ENCODE results near the gene GRIN1. TPM values are rescaled to one million over a fixed set of nuclear protein-coding genes. Genes with fewer than 3 reads are reported as not detected.

The GRIN1 gene
- total RNA-seq, 1 donor from 2014 or later: 0.07 TPM

DNA sequence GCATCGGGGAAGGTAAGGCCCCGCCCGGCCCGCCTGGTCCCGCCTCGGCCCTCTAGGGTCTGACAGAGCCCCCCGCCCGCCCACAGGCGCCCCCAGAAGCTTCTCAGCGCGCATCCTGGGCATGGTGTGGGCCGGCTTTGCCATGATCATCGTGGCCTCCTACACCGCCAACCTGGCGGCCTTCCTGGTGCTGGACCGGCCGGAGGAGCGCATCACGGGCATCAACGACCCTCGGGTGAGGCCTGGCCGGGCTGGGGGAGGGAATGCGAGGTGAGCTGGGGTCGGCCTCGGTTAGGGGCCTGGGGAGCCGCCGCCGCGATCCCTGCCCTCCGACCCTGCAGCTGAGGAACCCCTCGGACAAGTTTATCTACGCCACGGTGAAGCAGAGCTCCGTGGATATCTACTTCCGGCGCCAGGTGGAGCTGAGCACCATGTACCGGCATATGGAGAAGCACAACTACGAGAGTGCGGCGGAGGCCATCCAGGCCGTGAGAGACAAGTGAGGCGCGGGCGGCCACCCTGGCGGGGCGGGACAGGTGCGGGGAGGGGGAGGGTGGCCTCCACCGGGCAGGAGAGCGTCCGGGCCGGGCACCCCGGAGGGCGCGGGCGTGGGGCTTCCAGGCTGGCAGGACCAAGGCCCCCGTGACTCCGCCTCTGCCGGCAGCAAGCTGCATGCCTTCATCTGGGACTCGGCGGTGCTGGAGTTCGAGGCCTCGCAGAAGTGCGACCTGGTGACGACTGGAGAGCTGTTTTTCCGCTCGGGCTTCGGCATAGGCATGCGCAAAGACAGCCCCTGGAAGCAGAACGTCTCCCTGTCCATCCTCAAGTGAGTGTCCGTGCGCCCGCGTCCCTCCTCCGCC is 23.8 kb downstream of the GRIN1 start:
- H3K27ac Mint-ChIP-seq: no peak overlapping the region
- intact Hi-C loops (cut with micrococcal nuclease): no loop called here
- no peaks in the 10 kb centered on the region for H3K36me3 Mint-ChIP-seq (ENCODE audit: low read depth)
- DNase-seq (ENCODE audit: low spot score): no peak
- no peaks in the 10 kb centered on the region for H3K4me1 Mint-ChIP-seq (ENCODE audit: low read depth)
- H3K27me3 Mint-ChIP-seq (ENCODE audit: low read depth): peaks cover 35% of the 10 kb centered on the region
- H3K9me3 Mint-ChIP-seq: no peaks in the 10 kb centered on the region
- H3K4me3 Mint-ChIP-seq (ENCODE audit: low read depth): no peak overlapping the region

DNA sequence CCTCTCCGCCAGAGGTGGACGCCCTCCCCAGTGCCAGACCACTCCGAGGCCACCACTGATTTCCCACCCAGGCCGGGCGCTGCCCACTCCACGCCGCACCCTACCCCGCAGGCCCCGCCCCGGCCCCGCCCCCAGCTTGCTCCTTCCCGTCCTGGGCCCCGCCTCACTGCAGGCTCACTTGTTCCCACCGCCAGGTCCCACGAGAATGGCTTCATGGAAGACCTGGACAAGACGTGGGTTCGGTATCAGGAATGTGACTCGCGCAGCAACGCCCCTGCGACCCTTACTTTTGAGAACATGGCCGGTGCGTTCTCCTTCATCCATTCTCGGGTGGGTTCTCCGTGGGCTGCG is 24.4 kb downstream of the GRIN1 start:
- Mint-ChIP-seq H3K4me1 (ENCODE audit: low read depth) (no peaks in the 10 kb centered on the region), H3K4me3 (ENCODE audit: low read depth) (no peak overlapping the region), H3K27me3 (ENCODE audit: low read depth) (peaks cover 29% of the 10 kb centered on the region), H3K27ac (no peak overlapping the region), H3K9me3 (no peaks in the 10 kb centered on the region), H3K36me3 (ENCODE audit: low read depth) (no peaks in the 10 kb centered on the region)
- DNase-seq (ENCODE audit: low spot score): no peak
- intact Hi-C loops (cut with micrococcal nuclease): no loop called here

DNA sequence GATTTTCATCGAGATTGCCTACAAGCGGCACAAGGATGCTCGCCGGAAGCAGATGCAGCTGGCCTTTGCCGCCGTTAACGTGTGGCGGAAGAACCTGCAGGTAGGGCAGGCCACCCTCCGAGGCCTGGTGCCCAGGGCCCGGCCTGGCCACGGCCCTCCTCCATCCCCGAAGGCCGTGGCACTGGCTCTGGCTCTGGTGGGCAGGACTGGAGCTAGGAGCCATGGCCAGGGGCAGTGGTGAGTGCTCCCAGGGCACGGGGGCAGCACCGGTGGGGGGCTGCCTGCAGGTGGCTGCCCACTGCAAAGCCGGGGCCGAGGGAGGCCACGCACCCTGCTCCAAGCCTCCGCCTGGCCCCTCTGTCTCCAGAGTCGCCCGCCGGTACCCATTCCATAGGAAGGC is 24.9 kb downstream of the GRIN1 start:
- no peaks in the 10 kb centered on the region for H3K9me3 Mint-ChIP-seq
- H3K36me3 Mint-ChIP-seq (ENCODE audit: low read depth): no peaks in the 10 kb centered on the region
- intact Hi-C loops (cut with micrococcal nuclease): no loop called here
- H3K27me3 Mint-ChIP-seq (ENCODE audit: low read depth): peaks cover 30% of the 10 kb centered on the region
- H3K4me1 Mint-ChIP-seq (ENCODE audit: low read depth): no peaks in the 10 kb centered on the region
- no peak for DNase-seq (ENCODE audit: low spot score)
- H3K27ac Mint-ChIP-seq: no peak overlapping the region
- H3K4me3 Mint-ChIP-seq (ENCODE audit: low read depth): no peak overlapping the region

DNA sequence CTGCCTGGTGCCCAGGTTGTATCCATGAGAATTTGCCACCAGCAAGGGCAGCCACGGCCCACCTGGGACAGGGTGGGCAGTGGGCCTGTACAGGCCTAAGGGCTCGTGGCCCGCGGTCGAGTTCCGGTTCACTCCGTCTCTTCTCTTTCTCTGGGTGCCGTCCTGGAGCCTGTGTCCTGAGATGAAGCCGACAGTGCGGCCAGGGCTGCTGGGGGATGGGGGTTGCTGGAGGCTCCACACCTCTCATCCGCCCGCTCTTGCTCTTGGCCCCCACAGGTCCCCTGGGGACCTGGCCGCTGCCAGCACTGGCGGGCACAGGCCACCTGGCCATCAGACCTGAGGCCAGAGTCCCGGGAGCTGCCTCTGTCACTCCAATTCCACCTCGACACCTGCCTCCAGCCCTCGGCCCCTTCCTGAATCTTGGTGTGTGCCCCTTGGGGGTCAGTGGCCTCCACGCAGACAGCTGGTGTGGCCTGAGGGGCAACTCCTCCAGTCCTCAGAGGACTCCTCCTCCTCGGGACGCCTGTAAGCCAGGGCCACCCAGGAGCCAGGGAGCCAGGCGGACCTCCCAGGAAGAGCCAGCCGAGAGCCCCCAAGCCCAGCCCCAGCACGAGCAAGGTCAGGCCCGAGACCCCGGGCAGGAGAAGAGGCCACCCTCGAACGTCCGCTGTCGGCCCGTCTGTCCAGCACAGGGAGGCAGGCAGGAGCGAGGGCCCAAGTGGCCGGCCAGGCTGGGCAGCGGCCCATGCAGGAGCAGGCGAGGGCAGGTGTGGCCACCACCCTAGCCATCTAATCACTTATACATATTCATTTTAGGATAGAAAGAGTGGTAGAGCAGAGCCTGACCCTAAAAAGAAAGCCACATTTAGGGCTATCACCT is 25.7 kb downstream of the GRIN1 start:
- intact Hi-C loops (cut with micrococcal nuclease): no loop called here
- H3K27me3 Mint-ChIP-seq (ENCODE audit: low read depth): peaks cover 24% of the 10 kb centered on the region
- H3K4me1 Mint-ChIP-seq (ENCODE audit: low read depth): no peaks in the 10 kb centered on the region
- H3K36me3 Mint-ChIP-seq (ENCODE audit: low read depth): no peaks in the 10 kb centered on the region
- no peak overlapping the region for H3K4me3 Mint-ChIP-seq (ENCODE audit: low read depth)
- no peak overlapping the region for H3K27ac Mint-ChIP-seq
- H3K9me3 Mint-ChIP-seq: no peaks in the 10 kb centered on the region
- no peak for DNase-seq (ENCODE audit: low spot score)

DNA sequence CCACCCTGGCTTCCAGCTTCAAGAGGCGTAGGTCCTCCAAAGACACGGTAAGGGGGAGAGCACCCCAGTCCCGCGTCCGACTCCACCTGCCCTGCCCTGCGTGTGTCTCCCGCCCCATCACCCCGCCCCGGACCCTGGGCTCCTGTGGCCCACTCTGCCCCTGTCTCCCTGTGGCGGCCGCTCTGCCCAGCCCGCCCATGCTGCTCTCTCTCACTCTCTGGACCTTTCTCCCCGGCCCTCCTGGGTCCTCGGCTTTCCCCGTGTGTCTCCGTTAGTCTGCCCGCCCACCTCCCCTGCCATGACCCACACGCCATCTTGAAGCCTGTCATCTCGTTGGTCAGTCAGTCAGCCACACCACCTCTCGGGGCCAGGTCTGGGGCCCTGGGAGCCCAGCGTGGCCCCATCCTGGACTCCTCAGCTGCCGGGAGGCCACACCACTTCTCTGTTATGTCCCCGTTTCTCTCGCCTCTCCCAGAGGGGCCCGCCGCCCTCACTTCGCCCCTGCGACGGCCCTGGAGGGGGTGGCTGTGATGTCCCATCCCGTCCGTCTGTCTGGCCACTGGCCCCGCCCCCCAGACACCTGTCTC is 26.4 kb downstream of the GRIN1 start:
- Mint-ChIP-seq H3K9me3 (no peaks in the 10 kb centered on the region), H3K36me3 (ENCODE audit: low read depth) (no peaks in the 10 kb centered on the region), H3K4me3 (ENCODE audit: low read depth) (no peak overlapping the region), H3K27me3 (ENCODE audit: low read depth) (peaks cover 25% of the 10 kb centered on the region), H3K4me1 (ENCODE audit: low read depth) (no peaks in the 10 kb centered on the region), H3K27ac (no peak overlapping the region)
- DNase-seq (ENCODE audit: low spot score): no peak
- intact Hi-C loops (cut with micrococcal nuclease): no loop called here

DNA sequence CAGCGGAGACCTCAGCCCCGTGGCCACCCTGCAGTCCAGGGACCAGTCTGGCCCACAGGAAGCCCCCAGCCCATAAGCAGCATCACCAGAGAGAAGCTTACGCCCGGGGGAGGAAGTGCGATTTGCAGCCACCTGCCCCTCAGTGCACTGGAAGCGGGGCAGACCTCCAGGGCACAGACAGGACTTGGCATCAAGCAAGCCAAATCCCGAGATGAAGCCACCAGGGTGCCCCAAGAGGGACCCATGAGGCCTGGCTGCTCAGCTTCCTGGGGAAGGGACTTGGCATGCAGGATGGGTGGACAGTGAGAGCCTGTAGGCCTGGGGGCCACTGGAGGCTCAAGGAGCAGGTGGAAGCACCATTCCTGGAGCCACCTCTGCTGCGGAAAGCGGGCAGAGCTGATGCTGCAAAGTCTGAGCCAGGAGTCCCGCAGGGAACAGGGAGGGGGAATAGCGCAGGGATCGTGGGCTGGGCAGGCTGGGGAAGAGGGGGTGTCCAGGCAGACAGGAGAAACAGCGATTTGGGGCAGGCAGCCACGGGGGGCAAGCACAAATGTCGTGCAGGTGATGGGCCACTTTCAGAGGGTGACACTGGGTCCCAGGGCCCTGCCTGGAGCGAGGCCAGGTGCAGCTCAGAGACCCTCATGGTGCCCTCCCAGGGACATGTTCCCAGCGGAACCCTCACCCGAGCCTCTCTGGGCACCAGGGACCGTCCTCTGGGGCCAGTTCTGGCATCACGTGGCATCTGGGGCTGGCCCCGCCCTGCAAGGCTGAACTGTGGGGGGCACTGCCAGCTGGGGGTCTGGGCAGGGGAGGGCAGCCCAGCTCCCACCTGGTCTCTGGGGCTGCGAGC is 27.7 kb downstream of the GRIN1 start:
- H3K4me3 Mint-ChIP-seq (ENCODE audit: low read depth): no peak overlapping the region
- H3K9me3 Mint-ChIP-seq: no peaks in the 10 kb centered on the region
- intact Hi-C loops (cut with micrococcal nuclease): no loop called here
- H3K4me1 Mint-ChIP-seq (ENCODE audit: low read depth): no peaks in the 10 kb centered on the region
- no peak for DNase-seq (ENCODE audit: low spot score)
- no peaks in the 10 kb centered on the region for H3K36me3 Mint-ChIP-seq (ENCODE audit: low read depth)
- H3K27ac Mint-ChIP-seq: no peak overlapping the region
- H3K27me3 Mint-ChIP-seq (ENCODE audit: low read depth): peaks cover 30% of the 10 kb centered on the region

DNA sequence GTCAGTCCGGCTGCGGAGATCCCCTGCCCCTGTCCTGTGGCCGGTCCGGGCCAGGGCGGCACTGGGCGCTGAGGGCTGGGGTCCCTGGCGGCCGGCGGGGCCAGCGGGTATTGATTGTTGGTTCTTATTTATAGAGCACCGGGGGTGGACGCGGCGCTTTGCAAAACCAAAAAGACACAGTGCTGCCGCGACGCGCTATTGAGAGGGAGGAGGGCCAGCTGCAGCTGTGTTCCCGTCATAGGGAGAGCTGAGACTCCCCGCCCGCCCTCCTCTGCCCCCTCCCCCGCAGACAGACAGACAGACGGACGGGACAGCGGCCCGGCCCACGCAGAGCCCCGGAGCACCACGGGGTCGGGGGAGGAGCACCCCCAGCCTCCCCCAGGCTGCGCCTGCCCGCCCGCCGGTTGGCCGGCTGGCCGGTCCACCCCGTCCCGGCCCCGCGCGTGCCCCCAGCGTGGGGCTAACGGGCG is 28.4 kb downstream of the GRIN1 start:
- Mint-ChIP-seq H3K27ac (no peak overlapping the region), H3K4me3 (ENCODE audit: low read depth) (no peak overlapping the region), H3K4me1 (ENCODE audit: low read depth) (no peaks in the 10 kb centered on the region), H3K27me3 (ENCODE audit: low read depth) (peaks cover 29% of the 10 kb centered on the region), H3K9me3 (no peaks in the 10 kb centered on the region), H3K36me3 (ENCODE audit: low read depth) (no peaks in the 10 kb centered on the region)
- DNase-seq (ENCODE audit: low spot score): no peak
- intact Hi-C loops (cut with micrococcal nuclease): no loop called here

DNA sequence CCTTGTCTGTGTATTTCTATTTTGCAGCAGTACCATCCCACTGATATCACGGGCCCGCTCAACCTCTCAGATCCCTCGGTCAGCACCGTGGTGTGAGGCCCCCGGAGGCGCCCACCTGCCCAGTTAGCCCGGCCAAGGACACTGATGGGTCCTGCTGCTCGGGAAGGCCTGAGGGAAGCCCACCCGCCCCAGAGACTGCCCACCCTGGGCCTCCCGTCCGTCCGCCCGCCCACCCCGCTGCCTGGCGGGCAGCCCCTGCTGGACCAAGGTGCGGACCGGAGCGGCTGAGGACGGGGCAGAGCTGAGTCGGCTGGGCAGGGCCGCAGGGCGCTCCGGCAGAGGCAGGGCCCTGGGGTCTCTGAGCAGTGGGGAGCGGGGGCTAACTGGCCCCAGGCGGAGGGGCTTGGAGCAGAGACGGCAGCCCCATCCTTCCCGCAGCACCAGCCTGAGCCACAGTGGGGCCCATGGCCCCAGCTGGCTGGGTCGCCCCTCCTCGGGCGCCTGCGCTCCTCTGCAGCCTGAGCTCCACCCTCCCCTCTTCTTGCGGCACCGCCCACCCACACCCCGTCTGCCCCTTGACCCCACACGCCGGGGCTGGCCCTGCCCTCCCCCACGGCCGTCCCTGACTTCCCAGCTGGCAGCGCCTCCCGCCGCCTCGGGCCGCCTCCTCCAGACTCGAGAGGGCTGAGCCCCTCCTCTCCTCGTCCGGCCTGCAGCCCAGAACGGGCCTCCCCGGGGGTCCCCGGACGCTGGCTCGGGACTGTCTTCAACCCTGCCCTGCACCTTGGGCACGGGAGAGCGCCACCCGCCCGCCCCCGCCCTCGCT is 29.0 kb downstream of the GRIN1 start:
- intact Hi-C loops (cut with micrococcal nuclease): no loop called here
- Mint-ChIP-seq H3K4me3 (ENCODE audit: low read depth) (no peak overlapping the region), H3K4me1 (ENCODE audit: low read depth) (no peaks in the 10 kb centered on the region), H3K9me3 (no peaks in the 10 kb centered on the region), H3K27ac (no peak overlapping the region), H3K36me3 (ENCODE audit: low read depth) (no peaks in the 10 kb centered on the region), H3K27me3 (ENCODE audit: low read depth) (peaks cover 27% of the 10 kb centered on the region)
- no peak for DNase-seq (ENCODE audit: low spot score)

DNA sequence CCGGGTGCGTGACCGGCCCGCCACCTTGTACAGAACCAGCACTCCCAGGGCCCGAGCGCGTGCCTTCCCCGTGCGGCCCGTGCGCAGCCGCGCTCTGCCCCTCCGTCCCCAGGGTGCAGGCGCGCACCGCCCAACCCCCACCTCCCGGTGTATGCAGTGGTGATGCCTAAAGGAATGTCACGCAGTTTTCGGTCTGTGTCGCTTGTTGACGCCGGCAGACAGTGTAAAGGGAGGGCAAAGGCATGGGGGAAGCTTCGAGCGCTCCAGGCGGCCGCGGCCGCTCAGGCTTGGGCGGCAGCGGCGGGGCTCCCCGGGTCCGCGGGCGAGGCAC is 29.6 kb downstream of the GRIN1 start:
- H3K27me3 Mint-ChIP-seq (ENCODE audit: low read depth): peaks cover 28% of the 10 kb centered on the region
- no peaks in the 10 kb centered on the region for H3K36me3 Mint-ChIP-seq (ENCODE audit: low read depth)

DNA sequence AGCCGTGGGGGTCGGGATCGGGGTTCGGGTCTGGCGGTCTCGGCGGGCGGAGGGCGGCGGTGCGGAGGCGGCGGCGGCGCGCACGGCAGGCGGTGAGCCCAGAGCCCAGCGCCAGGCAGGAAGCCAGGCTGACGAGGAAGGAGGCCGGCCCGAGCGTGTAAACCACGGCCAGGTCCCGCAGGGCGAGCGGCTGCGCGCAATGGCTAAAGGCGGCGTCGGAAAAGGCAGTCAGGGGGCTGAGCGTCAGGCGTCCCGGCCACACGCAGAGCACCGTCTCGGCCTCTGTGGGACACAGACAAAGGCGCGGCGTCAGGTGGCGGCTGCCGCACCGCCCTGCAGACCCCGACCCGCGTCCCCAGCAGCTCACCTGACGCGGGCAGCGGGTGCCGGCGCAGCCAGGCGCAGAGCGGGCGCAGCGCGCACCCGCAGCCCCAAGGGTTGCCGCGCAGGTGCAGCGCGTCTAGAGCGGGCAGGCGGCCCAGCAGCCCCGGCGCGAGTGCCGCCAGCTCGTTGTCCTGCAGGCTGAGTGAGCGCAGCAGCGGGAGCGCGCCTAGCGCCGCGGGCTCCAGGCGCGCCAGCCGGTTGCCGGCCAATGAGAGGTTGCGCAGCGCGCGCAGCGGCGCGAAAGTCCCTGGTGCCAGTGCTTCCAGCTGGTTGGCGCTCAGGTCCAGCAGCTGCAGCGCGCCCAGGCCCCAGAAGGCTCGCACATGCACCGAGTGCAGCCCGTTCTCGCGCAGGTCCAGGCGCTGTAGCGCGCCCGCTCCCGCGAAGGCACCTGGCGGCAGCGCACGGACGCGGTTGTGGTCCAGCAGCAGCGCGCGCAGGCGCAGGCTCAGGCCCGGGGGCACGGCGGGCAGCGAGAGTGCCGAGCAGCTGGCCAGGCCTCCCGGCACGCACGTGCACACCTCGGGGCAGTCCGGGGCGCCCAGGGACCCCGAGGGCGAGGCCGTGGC is 30.2 kb downstream of the GRIN1 start:
- no peak for DNase-seq (ENCODE audit: low spot score)
- Mint-ChIP-seq H3K4me3 (ENCODE audit: low read depth) (peak overlapping the region; percentile 49), H3K27me3 (ENCODE audit: low read depth) (peaks cover 26% of the 10 kb centered on the region), H3K9me3 (no peaks in the 10 kb centered on the region), H3K4me1 (ENCODE audit: low read depth) (no peaks in the 10 kb centered on the region), H3K27ac (no peak overlapping the region), H3K36me3 (ENCODE audit: low read depth) (no peaks in the 10 kb centered on the region)
- intact Hi-C loops (cut with micrococcal nuclease): no loop called here

More for the DNA sequence above, 29.6 kb downstream of the GRIN1 start:
- Mint-ChIP-seq H3K27ac (no peak overlapping the region), H3K9me3 (no peaks in the 10 kb centered on the region), H3K4me1 (ENCODE audit: low read depth) (no peaks in the 10 kb centered on the region), H3K4me3 (ENCODE audit: low read depth) (no peak overlapping the region)
- intact Hi-C loops (cut with micrococcal nuclease): no loop called here
- no peak for DNase-seq (ENCODE audit: low spot score)

DNA sequence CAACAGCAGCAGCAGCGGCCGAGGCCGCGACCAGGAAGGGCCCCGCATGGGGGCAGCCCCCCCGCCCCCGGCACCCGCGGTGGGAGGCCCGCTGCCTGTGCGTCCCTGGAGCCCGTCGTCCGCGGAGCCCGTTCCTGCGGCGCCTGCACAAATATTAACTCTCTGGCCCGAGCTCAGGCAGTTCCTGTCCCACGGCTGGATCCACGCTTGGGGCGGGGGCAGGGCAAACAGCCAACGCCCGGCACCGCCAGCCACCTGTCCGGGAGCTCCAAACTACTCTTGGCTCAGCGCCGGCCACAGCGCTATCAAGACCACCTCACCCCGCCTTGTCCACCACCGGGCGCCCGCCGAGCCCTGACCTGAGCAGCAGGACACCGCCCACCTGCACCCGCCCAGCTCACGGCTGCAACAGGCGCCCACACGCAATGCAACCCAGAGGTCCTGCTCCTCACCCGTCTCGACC is 31.0 kb downstream of the GRIN1 start, which contains the start of gene LRRC26:
Gene LRRC26 (minus strand): TSS at position 156 of the 463 bp plus-strand sequence. CDS start 108 bp downstream, at position 48.
- Mint-ChIP-seq H3K9me3 (no peaks in the 10 kb centered on the region), H3K27me3 (ENCODE audit: low read depth) (peaks cover 24% of the 10 kb centered on the region), H3K36me3 (ENCODE audit: low read depth) (no peaks in the 10 kb centered on the region), H3K4me1 (ENCODE audit: low read depth) (no peaks in the 10 kb centered on the region), H3K4me3 (ENCODE audit: low read depth) (peak within 1 kb of the TSS; percentile 49), H3K27ac (no peak within 1 kb of the TSS)
- intact Hi-C loops (cut with micrococcal nuclease): loop anchor here (10.0 kb wide), 2 partner anchors 45 to 325 kb away; partner anchors contain the start of genes AJM1 and PHPT1
- no peak for DNase-seq (ENCODE audit: low spot score)
